Mucosa of gallbladder (tissue), 1 donor: ENCODE measurements around the gene CST8. TPM values are rescaled to one million over a fixed set of nuclear protein-coding genes. Genes with fewer than 3 reads are reported as not detected.

Experiments
- DNase-seq: peaks from one replicate; pipeline ENCODE4 v3.0.0-alpha.2; 2020; ENCODE audit warnings: low spot score
- total RNA-seq: library from RNA; stranded (reverse); gene quantifications from one replicate; pipeline ENCODE4 v1.2.1, GENCODE V29; 2021
- donor health status: DM: no; HTN: no; CAD: no.

Gene CST8
- total RNA-seq, 1 donor from 2014 or later: not detected

DNA sequence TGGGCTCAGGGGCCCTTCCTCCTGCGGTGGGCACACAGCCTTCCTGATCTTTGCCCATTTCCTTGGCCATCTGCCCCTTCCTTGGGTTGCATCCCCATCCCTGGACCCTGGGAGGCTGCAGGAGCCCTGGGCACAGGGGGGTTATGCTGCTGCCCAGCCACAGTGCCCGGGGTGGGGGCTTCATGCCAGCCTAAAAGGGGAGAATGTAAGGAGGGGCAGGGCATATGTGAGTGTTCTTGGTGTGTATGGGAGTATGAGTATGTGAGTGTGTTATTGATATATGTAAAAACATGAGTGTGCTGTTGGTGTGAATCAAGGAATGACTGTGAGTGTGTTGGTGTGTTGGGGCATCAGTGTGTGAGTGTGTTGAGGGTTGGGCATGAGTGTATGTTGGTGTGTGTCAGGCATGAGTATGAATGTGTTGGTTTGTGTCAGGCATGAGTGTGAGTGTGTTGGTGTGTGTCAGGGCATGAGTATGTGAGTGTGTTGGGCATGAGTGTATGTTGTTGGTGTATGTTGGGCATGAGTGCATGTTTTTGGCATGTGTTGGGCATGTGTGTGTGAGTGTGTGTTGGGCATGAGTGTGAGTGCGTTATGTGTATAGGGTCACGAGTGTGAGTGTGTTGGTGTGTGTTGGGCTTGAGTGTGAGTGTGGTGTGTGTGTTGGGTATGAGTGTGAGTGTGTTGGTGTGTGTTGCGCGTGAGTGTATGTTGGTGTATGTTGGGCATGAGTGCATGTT is 14.7 kb upstream of the CST8 start:
- DNase-seq: no peak

DNA sequence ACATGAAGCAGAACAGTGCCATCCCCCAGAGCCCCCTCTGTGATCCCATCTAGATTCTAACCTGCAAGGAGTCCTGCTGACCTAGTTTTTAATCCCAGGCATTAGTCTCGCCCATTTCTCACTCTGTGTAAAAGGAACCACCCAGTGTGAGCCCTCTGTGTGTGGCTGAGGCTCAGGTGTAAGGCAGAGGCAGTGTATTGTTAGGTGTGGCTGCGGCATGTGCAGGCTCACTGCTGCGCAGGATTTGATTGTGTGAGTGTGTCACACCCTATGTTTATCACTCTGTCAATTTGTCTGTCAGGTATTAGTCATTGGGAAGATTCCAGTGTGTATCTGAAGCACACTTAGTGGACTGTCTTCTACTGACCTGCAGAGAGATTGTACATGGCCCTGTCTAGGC is 13.7 kb upstream of the CST8 start:
- DNase-seq: no peak

DNA sequence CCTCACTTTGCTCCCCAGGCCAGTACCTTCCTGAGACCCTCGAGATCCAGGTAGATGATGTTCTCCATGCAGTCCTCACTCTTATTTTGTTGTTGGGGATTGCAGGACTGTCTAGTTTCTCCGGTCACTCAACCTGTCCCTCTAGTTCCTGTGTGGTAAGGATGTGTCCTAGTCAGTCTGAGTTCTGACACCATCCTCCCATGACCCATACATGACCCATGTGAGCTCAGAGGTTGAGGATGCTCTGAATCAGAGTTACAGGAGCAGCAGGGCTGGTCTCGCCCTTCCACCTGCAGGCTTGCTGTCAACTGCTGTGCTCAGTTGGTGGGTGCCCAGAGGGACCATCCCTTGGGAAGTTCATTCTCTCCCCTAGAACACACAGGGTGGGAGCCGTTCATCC is 11.9 kb upstream of the CST8 start:
- DNase-seq: no peak

DNA sequence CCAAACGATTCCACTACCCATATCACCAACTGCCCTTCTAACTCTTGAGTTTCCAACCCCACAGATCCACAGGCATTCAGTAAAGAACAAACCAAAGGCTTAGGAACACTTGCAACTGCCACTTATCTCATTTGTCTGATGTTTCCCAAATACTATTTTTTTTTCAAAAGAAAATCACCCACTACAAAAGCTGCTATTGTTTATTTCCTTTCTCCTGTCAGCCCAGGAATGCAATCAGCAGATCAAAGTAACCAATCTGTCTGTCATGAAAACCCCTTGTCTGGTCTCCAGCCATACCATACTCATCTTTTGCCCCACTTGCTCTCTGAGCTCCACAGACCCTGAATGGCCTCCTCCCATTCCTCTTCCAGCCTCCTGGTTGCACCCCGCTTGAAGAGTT is 8.8 kb upstream of the CST8 start:
- no peak for DNase-seq

DNA sequence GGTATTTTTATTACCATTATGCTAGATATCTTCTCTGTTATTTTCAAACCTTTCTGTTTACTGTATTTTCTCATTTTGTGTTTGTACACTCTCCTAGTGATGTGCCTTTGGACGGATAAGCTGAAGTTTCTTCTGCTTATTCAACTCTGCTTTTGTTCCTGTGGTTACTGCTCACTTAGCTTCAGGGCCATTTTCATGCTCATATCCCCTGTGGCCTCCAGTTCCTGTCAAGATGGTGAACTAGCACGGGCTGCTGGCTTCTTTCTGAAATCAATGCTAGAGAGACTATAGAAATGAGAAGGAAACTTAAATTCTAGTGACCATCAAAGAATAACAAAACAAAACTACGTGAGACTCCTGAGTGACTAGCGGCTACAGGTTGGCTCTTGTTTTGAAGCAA is 6.8 kb upstream of the CST8 start:
- DNase-seq: no peak

DNA sequence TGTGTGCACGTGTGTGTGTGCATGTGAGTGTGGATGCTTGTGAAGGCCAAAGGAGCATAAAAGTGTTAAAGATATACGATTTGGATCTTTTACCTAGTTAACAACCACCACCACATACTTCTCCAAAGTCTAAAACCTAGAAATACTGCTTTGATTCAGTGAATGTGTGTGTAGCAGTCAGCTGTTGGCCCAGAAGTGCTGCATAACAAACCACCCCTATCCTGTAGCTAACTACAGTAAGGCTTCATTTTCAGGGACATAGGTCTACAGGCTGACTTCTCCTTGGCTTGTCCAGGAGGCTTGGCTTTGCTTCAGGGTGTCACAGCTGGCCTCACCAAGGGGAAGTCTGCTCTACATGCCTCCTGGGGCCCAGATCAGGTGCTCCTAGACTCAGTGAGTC is 2.4 kb upstream of the CST8 start:
- no peak for DNase-seq

DNA sequence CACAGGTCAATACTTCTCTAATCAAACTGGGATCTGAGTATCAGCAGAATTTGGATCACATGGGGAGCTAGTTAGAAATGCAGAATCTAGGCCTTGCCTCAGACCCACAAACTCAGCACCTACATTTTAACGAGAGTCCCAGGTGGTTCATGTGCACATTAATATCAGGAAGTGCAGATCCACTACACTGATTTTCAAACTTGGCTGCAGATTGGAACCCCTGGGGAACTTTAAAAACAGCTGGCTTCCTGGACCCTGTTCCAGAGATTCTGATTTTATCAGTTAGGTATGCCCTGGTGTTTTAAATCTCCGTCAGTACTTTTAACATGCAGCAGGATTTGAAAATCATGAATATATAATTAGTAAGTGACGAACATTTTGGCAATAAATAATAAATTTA is 1.9 kb upstream of the CST8 start:
- no peak for DNase-seq

DNA sequence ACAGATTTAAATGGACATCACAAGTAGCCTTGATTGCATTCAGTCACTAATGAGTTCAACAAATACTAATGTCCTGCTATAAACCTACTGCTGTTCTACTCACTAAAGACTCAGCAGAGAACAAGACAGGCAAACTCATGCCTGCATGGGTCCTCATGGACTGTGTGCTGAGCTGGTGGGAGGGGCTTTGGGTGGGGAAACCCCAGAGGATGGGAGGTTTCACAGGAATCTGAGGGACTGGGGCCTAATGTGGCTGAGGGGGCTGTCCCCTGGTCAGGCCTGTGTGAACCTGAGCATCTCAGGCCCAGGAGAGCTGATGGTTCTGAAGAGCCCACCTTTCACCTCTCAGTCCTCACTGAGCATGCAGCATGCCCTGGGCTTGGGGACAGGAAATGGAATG is 1.4 kb downstream of the CST8 start:
- no peak for DNase-seq

DNA sequence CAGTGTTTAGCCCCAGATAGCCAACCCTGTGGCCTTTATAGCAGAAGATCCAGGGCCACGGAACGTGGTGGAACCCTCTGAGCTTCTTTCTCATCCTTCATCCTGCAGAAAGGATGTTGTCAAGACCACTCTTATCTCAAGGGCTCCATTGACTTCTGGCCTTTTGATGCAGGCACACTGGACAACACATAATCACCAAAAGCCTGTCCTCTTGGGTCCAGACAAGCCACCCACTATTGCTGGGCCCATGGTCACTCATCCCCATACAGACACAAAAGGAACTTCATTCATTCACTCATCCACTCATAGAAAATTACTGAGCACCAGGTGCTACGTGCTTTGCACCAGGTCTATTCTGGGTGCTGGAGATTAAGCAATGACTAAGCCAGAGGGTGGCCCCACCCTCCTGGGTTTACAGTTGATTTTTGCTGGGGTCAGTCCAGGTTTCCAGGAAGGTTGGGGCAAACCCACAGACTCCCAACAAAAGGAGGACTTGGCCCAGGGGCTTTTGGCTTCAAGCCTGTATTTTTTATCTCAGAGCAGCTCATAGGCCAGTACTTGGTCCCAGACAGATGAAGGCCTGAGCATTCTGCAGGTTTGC is 2.4 kb downstream of the CST8 start:
- no peak for DNase-seq

DNA sequence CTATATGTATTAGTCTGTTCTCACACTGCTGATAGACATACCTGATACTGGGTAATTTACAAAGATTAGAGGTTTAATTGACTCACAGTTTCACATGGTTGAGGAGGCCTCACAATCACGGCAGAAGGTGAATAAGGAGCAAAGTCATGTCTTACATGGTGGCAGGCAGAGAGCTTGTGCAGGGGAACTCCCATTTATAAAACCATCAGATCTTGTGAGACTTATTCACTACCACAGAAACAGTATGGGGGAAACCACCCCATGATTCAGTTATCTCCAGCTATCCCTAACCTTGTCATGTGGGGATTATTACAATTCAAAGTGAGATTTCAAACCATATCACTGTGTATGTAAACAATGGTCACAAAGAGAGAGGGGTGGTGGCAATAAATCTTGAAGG is 6.6 kb downstream of the CST8 start:
- DNase-seq: no peak

DNA sequence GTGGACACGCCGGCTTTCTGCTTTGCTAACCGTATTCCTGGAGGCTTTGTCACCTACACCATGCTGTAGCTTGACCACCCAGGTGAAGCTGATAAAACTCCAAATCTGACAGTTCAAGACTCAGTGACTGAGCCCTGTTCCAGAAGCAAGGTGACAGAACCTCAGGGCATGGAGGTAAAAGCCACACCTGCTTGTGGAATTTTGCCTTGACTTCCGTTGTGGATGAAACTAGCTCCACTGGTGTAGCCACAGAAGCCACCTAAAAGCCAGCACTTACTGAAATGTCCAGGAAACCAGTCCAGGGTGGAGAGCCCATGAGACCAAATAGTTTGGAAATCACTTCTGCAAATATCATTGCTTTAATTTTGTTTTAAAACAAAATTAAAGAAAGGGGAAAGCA is 11.0 kb downstream of the CST8 start:
- DNase-seq: no peak

DNA sequence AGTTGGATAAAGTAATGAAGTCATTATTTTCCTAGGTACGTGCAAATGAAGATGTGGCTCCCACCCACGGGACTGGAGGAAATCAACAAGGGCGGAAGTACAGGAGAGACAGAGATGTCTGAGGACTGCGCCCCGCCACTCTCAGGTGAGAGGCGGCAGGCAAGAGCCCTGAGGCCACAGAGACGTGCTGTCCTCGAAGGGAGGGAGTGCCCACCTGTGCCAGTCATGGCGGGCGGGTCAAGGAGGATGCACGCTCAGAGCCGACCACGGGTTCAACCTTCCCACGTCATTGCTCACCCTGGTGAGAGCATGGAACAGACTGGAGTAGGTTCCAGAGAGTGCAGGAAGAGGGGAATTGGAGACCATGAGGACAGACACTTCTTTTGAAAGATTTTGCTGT is 12.7 kb downstream of the CST8 start:
- DNase-seq: no peak

DNA sequence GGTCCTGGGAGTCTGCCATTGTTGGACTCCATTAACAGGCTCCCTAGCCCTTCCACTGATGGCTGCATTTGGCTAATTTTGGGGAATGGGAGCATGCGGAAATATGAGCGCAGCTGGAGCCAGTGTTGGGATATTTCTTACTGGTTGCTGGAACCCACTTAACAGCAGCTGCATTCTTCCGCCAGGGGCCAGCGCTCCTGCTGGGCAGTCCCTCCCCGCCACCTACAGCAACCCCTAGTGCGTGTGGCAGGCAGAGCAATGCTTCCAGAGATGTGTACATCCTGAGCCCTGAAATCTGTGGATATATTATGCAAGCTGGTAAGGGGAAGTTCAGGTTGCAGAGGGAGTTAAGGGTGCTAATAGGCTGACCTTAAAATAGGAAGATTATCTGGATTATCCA is 16.4 kb downstream of the CST8 start:
- DNase-seq: no peak

DNA sequence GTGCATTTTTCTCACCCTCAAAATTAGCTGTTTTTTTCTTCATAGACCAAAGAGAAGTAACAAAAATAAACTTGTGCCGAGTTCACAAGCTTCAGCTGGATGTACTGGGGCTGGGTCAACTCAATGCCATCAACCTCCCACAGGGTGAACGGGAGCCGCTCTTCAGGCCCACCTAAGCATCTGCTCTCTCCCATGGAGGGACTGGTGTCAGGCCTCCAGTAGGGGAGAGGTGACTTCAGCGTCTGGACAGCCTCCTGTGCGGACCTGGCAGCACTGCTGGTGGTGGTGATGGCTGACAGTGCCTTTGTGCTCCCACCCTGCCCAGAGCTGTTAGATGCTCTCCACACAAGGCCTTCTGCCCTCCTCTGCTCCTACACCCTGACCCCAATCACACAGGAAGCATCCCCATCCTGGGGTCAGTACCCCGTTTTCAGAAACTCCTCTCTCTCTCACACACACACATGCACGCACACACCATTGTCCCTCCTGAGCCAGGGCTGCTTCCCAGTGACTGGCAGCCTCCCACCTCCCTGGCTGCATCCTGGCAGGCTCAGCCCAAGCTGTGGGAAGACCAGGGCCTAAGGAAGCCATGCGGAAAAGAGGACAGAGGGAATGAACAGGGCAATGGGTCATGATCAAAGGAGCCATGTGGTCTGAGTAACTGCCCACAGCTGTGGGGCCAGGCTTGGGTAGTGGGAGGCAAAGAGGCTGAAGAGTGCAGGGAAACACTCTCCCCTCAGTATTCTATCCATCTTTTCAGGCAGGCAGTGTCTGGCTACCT is 17.7 kb downstream of the CST8 start:
- DNase-seq: no peak

DNA sequence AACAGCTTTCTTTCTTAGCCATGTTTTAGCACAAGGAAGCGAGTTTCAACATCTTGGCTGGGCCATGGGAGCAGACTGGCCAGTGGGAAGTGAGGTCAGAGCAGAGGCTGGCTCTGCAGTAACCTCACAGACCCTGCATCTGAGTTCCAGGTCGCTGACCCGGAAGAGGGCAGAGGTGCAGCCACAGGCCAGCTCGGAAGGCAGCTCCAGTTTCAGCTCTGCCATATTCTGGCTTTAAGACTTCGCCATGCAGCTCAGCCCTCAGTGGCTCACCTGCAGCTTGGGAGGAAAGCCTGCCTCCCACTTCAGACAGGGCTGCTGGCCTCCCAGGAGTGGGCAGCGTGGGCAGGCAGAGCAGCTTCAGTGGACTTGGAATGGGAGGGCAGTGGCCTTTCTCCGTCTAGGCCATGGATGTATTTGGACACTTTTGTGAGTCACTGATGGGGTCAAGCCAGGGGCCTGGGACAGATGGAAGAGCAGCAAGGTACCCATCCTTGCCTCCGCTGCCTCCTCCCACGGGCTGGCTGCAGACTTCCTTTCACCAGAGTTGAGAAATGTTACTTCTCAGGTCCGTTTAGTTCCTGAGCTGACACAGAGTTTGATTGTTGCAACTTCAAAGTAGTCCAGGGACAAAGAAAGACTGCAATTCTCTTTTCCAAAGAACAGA is 18.5 kb downstream of the CST8 start:
- no peak for DNase-seq

DNA sequence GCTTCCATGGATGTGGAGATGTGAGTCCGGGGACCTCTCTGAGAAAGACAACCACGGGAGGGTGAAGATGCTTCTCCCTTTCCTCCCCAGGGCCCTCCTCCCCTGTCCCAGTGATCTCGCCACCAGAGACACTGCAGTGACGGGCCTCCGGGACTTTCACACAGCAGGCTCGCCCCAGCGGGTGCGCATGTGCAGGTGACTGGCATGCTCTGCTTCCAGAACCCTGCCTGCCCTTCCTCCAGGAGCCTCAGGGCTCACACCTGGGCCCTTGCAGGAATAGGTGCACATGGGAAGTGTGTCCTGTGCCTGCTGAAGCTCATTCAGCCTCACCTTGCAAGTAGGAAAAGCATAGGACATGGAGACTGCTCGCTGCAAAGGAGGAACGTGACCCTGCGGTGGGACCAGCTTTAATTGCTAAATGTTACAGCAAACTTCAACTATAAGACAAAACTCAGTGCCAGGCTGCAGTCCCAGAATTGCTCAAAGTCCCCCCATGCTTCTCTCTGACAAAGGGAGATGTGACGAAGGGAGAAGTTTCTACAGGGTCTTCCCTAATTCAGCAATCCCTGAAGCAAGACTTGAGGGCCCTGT is 19.2 kb downstream of the CST8 start:
- DNase-seq: no peak

DNA sequence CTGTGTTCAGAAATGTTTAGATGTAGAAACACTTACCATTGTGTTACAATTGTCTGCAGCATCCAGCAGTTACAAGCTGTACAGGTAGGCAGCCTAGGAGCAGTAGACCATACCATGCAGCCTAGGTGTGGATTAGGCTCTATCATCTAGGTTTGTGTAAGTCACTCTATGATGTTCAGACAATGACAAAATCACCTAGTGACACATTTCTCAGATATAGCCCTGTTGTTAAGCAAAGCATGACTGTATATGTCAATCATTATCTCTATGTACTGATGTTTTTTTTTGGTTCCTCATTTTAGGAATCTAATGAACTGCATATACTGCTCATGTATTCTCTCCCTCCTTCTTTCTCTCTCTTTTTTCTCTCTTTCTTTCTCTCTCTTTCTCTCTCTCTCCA is 22.2 kb downstream of the CST8 start:
- no peak for DNase-seq

DNA sequence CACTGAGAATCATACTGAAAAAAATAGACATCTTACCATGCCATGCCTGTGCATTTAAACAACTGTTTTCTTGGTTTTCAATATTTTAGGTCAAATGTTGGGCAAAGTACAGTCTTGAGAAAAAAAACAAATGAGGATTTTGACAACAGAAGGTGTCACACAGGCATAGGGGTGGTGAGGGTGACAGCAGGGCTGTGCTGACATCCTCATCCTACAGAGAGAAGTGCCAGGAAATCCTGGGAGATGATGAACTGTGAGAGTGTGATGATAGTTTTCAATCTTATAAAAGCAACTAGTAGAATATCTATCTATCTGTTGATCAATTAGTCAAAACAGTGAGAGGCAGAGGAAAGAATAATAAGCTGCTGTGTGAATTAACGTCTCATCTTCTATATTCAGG is 23.9 kb downstream of the CST8 start:
- DNase-seq: no peak

DNA sequence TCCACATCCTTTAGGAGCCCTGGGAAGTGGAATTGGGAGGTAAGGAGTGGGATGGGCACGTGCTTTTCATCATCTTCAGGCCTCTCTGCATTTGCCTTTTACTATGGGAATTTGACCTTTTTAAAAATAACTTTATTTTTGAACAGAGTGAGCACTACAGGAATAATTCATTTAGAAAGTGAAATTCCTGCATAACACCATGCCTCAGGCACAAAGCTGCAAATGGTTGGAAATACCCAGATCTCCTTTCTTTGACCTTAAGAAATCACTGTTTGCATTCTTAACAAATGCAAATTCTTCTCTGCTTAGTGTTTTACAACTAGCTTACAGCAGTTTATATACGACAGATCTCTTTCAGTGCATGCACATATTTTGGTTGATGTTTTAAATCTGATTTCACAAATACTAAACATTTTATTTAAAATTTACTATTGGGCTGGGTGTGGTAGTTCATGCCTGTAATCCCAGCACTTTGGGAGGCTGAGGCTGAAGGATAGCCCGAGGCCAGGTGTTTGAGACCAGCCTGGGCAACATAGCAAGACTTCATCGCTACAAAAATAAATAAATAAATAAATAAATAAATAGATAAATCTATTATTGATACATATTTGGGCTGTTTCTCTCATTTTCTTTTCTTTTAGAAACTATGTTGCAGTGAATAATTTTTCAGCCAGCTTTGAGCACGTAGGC is 24.5 kb downstream of the CST8 start:
- no peak for DNase-seq

DNA sequence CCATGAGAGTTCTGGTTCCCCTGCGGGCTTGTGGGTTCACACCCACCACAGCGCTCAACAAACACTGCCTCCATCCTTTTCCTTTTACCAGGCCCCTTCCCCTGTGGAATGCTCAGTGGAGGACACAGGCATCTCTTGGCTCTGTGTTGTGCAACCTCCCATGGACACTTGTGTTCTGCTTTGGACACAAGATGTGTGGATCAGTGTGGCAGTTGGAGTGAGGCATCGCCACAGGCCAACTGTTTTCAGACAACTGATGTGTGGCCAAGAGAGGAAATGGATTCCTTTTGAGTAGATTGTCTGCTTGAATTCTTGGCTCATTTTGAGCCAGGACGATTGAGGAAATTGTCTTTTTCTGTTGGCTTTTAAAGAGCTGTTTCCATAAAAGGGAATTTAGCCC is 26.8 kb downstream of the CST8 start:
- no peak for DNase-seq

DNA sequence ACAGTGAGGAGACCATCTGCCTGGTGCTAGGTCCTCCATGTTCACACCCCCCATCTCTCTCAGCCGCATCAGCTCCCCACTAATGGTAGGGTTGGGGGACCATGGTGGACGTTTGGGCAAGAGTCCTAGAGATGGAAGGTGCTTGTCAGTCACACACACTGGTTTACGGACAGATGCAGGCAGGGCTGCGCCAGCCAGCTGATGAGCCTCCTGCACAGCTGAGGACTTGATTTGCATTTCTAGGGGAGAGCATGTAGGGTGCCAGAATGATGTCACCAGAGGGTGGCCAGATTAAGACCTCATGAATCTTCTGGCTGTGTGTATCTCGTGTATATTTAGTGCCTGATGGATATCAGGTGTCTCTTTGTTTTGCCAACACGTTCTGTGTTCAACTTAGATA is 28.6 kb downstream of the CST8 start:
- DNase-seq: no peak

DNA sequence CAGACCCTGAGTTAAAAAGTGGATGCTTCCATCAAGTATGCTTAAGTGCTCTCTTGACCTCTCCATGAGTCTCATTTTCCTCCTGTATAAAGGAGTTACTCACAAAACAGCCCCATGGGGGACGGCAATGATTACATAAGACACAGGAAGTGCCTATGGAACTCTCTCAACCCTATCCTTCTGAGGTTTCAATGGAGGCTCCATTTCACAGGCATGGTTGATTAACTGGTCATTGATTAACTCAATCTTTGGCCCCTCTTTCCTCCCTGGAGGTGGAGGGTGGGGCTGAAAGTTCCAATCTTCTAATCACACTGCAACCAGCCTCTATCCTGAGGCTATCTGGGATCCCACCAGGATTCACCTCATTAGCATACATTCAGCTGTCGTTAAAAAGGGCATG is 29.3 kb downstream of the CST8 start:
- no peak for DNase-seq
